NCI-H345 treated with DMSO at 0.1 percent for 48 hours (cell line): ENCODE data around the gene SYCE1L.
"Not testable (repeated sequence)": the region's sequence is repeated elsewhere in the genome, so short reads cannot be mapped to it uniquely, and the experiment has no call there.

Experiments used
- DNase-seq: peaks from one replicate; lab custom pipeline; 2025; ENCODE audit not compliant: unreplicated experiment; lab: John Stamatoyannopoulos, UW

Gene SYCE1L

GRCh38 chr16:77242471-77242870 lies 43.3 kb downstream of the SYCE1L start:
- not testable (repeated sequence) for DNase-seq

GRCh38 chr16:77246150-77246549 lies 46.9 kb downstream of the SYCE1L start:
- no peak for DNase-seq

DNA sequence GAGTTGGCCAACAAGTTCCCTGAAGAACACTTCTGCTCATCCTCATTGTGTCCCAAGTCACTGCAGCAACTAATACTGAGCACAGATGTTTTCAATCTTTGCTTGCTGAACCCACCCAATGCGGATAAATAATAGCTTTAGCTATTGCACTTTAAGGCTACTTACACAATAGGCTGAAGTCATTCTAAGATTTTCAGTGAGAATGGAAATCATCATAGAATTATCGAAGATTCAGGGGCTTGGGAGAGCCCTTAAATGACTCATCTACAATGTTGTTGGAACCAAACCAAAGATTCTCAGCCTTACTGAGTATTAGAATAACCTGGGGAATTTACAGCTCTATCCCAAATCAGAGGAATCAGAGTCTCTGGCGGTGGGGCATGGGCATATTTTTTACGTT lies 51.2 kb downstream of the SYCE1L start:
- no peak for DNase-seq
